Hematopoietic multipotent progenitor cell treated with erythropoietin and hydrocortisone succinate and interleukin-3 and kit ligand, for 6 days (in vitro differentiated cells): Measurements from ENCODE around the gene ZDHHC14.
"Not testable (repeated sequence)": the region's sequence is repeated elsewhere in the genome, so short reads cannot be mapped to it uniquely, and the experiment has no call there.

Experiments used
- DNase-seq: peaks from one replicate; pipeline ENCODE4 v3.0.0-alpha.2; 2015

Gene ZDHHC14

GRCh38 chr6:157408427-157408826 lies 27.4 kb downstream of the ZDHHC14 start:
- DNase-seq, result not testable (repeated sequence)

DNA sequence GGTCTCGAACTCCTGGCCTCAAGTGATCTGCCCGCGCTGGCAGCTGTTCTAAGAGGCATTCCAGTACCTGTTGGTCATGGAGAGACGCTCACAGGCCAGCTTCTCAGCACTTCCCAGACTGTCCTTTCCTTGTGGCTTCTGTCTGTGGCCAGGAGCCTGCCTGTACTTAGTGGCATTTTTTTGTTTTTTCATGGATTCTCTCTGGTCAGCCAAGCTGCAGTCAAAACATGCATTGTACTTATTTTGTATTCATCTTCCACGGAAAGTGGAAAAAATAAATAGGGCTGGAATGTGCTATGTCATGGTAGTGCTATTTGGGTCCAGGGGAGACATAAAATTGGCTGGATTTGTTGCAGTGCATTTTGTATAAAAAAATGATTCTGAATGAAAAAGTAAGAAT lies 29.1 kb downstream of the ZDHHC14 start:
- DNase-seq, result no peak

- no peak for DNase-seq
These were observed 30.4 kb downstream of the ZDHHC14 start for GRCh38 chr6:157411368-157411767.

DNA sequence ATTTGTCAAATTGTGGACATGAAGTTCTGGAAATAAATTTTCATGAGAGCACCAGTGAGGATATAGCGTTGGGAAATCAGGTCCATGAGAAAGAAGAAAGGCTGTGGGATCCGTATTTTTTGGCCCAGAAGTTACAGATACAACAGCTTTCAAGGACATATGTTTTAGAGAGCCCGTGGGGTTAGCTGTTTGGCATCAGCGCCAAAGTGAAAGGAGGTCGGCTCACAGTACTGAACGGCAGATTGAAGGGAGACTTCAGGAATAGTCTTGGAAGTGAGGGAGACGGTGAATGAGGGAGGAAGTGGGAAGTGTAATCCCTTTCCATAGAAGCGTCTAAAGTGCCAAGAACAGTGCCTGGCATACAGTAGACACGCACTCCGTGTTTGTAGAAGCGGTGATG lies 31.8 kb downstream of the ZDHHC14 start:
- DNase-seq, result no peak

DNA sequence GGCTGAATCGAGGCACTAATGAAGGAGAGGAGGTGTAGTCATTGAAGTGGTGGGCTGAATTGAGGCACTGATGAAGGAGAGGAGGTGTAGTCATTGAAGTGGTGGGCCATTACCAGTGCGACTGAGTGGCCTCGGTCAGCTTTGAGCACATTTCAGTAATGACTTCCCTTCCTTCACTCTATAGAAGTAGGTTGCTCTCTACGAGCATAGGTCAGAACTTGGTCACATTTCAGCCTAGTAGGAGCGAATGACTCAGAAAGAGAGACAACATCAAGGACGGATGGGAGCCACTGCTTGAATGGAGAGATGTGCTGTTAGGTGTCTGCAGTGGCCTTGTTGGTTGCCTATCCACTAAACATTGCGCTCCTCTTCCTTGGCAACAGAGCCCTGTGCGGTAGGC lies 39.5 kb downstream of the ZDHHC14 start:
- DNase-seq, result no peak

DNA sequence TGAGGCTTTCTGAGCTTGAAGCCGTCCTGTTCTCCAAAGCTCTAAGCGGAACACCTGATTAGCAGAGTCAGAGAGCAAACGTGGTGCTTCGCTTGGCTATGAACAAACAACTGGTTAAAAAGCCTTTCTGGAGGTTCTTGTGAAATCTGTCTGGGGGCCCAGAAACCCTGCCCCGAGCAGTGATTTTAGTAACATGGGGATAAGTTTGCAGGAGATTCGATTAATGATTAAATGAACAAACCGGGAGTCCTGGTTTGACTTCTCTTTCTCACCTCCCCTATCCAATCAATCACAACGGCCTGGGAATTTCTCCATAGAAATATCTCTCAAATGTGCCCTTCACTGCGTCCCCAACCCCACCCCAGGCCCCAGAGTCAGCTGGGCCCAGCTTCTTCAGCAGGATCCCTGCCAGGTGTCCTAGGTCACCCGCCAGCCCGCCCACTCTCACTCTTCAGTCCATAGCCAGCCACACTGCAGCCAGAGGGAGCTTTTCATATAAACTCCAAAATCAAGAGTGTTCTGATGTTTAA lies 43.6 kb downstream of the ZDHHC14 start:
- DNase-seq, result no peak

DNA sequence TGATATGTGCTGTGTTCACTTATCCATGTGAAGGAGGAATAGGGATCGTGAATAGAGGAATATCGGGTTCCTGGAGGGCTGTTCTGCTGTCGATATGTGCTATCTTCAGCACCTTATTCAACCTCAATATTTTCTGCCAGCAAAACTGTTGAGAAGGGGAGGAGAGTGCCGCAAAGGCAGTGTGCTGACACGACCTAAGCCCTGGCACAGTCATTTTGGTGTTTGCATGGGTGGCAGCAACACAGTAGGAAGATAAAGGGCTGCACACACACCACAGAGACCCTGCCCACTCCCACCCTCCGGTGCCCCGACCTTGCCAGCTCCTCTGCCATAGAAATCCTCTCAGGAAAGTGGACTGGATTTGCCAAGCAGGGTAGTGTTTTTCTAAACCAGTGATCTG lies 47.0 kb downstream of the ZDHHC14 start:
- no peak for DNase-seq

GRCh38 chr6:157428427-157429202 lies 47.6 kb downstream of the ZDHHC14 start:
- no peak for DNase-seq

DNA sequence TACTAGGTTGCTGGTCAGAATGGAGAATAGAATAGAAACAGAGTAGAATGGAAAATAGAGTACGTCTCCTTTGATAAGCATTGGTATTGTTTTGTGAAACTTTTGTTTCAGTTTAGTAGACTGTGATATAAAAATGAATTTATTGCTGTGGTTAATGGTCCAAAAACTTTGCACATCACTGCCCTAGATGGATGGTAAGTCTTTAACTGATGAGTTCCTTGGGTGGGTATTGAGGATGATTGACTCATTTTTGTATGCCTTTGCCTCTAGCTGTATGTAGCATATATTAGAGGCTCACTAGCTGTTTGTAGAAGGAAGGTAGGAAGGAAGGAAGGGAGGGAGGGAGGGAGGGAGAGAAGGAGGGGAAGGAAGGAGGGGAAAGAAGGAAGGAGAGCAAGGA lies 48.3 kb downstream of the ZDHHC14 start:
- no peak for DNase-seq

DNA sequence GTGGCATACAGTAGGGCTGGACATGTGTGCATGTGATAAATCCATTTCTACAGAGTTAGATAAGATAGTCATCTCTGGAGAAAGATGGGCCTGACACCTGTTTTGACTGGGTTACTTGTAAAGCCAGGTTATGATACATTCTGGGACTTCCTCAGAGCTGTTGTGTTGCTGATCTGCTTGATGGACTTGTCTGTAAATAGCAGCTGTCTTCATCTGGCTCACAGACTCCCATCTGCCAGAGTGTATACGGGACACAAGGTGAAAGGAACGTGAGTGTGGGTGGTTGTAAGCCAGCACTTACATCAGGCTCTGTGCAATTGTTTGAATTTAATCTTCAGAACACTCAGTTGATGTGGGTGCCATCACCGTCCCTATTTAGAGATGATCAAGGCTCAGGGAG lies 49.8 kb downstream of the ZDHHC14 start:
- DNase-seq, result no peak

- DNase-seq, result no peak
These were observed 51.4 kb downstream of the ZDHHC14 start for GRCh38 chr6:157432231-157432891.

GRCh38 chr6:157432892-157433265 lies 51.9 kb downstream of the ZDHHC14 start:
- no peak for DNase-seq

DNA sequence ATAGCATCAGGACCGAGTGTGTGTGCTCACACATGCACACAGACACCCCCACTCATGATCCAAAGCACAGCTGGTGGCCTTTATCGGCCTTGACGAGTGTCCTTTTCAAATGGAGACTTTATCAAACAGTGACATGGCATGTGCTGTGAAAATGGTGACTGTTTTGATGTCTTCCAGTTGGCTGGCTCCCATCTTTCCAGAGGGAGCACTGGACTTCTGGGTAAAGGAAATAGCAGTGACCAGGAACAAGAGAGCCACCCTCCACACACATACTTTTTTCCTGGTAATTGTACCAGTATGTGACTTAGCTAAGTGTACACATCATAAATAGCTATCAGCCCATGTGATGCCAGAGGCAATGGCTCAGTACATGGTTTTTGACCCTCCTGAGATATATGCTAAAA lies 52.7 kb downstream of the ZDHHC14 start:
- DNase-seq, result no peak

- no peak for DNase-seq
These were observed 53.5 kb downstream of the ZDHHC14 start for GRCh38 chr6:157434349-157435033.

- no peak for DNase-seq
These were observed 55.4 kb downstream of the ZDHHC14 start for GRCh38 chr6:157436219-157436943.

DNA sequence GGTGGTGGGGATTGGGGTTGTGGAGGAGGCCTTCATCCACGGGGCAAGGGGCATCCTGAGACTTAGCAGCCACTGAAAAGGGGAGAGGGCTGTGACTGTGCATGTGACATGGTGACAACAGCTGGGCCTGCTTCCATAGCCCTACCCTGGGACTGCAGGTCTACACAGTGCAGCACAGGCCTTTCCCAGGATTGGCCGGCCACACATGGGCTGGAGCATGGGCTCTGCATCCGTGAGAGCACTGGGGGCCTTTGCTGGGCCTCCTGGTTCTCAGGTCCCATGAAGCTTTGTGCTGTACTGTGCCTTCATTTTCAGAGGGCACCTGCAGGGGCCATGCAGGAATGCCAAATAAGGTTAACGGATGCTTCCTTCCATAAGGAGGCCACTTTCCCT lies 56.0 kb downstream of the ZDHHC14 start:
- no peak for DNase-seq

- DNase-seq, result no peak
These were observed 57.7 kb downstream of the ZDHHC14 start for GRCh38 chr6:157438611-157439111.

GRCh38 chr6:157440171-157440570 lies 59.2 kb downstream of the ZDHHC14 start:
- no peak for DNase-seq

- no peak for DNase-seq
These were observed 61.3 kb downstream of the ZDHHC14 start for GRCh38 chr6:157442291-157442690.

DNA sequence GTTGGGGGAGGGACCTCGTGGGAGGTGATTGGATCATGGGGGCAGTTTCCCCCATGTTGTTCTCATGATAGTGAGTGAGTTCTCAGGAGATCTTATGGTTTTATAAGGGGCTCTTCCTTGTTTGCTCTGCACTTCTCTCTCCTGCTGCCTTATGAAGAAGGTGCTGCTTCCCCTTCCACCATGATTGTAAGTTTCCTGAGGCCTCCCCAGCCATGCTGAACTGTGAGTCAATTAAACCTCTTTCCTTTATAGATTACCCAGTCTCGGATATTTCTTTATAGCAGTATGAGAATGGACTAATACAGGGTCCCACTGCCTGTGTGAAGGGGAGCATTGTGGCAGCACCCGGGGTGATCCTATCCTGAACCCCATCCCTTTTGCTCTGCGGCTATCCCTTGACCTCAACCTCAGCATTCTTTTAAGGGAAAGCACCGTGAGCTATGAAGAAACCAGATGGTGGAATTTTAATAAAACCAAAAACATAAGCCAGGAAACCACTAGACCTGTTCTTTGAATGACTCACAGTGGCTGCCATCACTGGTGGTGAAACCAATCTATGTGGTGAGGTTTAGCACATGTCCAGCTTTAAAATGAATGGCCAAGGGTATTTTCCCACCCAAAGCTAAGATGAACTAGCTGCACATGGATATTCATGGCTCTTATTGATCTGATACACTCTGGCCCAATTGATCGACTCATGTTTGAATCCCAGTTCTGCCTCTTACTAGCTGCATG lies 62.2 kb downstream of the ZDHHC14 start:
- DNase-seq, result no peak

DNA sequence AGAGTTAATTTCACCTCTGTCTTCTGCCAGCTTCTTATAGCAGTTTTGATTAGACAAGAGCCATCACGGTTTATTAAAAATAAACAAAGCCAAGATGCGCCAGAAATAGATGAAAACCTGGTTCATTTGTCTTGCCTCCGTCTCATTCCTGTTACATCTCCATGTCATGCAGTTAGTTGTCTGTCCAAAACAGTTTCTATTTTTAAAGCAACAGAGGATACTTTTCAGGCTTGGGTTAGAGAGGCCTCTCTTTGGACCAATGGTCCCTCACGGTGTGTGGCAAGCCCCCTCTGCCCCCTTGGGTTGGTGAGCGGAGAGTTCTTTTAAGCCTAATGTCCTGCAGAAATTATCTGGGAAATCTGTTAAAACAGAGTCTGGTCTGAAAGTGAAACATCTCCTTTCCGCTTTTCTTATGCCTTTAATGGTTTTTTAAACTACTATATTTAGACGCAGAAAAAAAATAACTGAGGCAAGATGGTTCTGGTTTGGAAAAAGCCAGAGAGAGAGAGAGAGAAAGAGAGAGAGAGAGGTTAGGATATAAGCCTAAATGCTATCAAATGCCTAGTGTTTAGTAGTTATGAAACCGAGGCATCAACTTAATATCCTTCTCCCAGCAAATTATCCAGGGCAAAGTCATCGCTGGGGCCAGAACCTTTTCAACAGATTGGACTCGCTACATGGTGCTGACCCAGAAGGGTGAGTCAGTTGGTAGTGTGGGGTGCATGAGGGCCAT lies 64.5 kb downstream of the ZDHHC14 start:
- no peak for DNase-seq

- DNase-seq, result no peak
These were observed 66.7 kb downstream of the ZDHHC14 start for GRCh38 chr6:157447735-157448134.
